GM12878 (cell line): ENCODE measurements around the gene GABBR1. TPM values are rescaled to one million over a fixed set of nuclear protein-coding genes. Genes with fewer than 3 reads are reported as not detected.

Experiments
- ATAC-seq: fragments of 200-7000 bp; cut with Tn5 transposase; 3 replicates; pipeline ENCODE4 v1.9.1; 2020; ENCODE audit warnings: mild to moderate bottlenecking, moderate library complexity
- BruUV-seq: library from RNA; stranded (reverse); fragments of 400-500 nt; replicated peaks from 2 replicates; lab custom pipeline; 2021; lab: Mats Ljungman, UMichigan
- CTCF ChIA-PET: fragments of 300-600 bp; sonication (Branson Sonifier 250); formaldehyde crosslinking; extraction: SDS; loops from one replicate; lab custom pipeline; 2021; ENCODE audit warnings: inconsistent platforms; lab: Yijun Ruan, JAX
- POLR2A ChIA-PET: fragments of 350-600 bp; formaldehyde crosslinking; extraction: SDS; loops from one replicate; lab custom pipeline; 2021; ENCODE audit warnings: inconsistent platforms; lab: Charles Lee
- RAD21 ChIA-PET: fragments of 300-600 bp; sonication (Branson Sonifier 250); formaldehyde crosslinking; loops from one replicate; lab custom pipeline; 2023; ENCODE audit warnings: antibody characterized with exemption; ENCODE audit not compliant: unreplicated experiment; lab: Charles Lee
- SMC1A ChIA-PET: fragments of 300-600 bp; sonication (Branson Sonifier 250); formaldehyde crosslinking; loops from one replicate; lab custom pipeline; 2023; ENCODE audit not compliant: unreplicated experiment, uncharacterized antibody; lab: Charles Lee
- DNase-seq: peaks from one replicate; pipeline ENCODE4 v3.0.0-alpha.2; 2011; ENCODE audit warnings: low read depth, low spot score
- FAIRE-seq: peaks from 3 replicates; lab custom pipeline; 2011; peaks lifted over from hg19 to GRCh38; lab: Jason Lieb, UNC
- H2AFZ ChIP-seq: 2 replicates; pipeline ENCODE4 v1.6.0; 2011; ENCODE audit warnings: low read depth, low read length, control low read depth; ENCODE audit not compliant: control insufficient read depth
- H3K27ac ChIP-seq: 2 replicates; pipeline ENCODE4 v1.5.1; 2011; ENCODE audit warnings: control low read depth; ENCODE audit not compliant: control insufficient read depth, insufficient read depth
- H3K27me3 ChIP-seq, 2 experiments: replicated peaks in 1 of 2; 2 replicates each; pipeline versions ENCODE4 v1.6.0 to v1.6.1; 2011; ENCODE audit warnings: low read length in 1 of 2; ENCODE audit not compliant: control insufficient read depth in 2 of 2, insufficient read depth in 2 of 2
- H3K36me3 ChIP-seq, 2 experiments: 2 replicates each; pipeline ENCODE4 v1.5.1; 2011; ENCODE audit warnings: low read length in 1 of 2; ENCODE audit not compliant: control insufficient read depth in 2 of 2, insufficient read depth in 2 of 2
- H3K4me1 ChIP-seq: 2 replicates; pipeline ENCODE4 v1.6.1; 2011; ENCODE audit warnings: mild to moderate bottlenecking, low read length, moderate library complexity, mixed read lengths; ENCODE audit not compliant: control insufficient read depth, insufficient read depth
- H3K4me2 ChIP-seq: 2 replicates; pipeline ENCODE4 v1.6.0; 2011; ENCODE audit warnings: control low read depth; ENCODE audit not compliant: control insufficient read depth, insufficient read depth
- H3K4me3 ChIP-seq: fragments of 200-600 bp; sonication (generic); 2 replicates; pipeline ENCODE4 v1.5.1; 2016
- H3K79me2 ChIP-seq: 2 replicates; pipeline ENCODE4 v1.6.0; 2011; ENCODE audit warnings: low read length; ENCODE audit not compliant: control insufficient read depth, insufficient read depth
- H3K9ac ChIP-seq: 2 replicates; pipeline ENCODE4 v1.8.0; 2011; ENCODE audit warnings: low read length, control low read depth, mixed read lengths; ENCODE audit not compliant: control insufficient read depth, insufficient read depth
- H3K9me3 ChIP-seq: replicated peaks from 3 replicates; pipeline ENCODE4 v1.5.1; 2011; ENCODE audit warnings: mild to moderate bottlenecking, low read length; ENCODE audit not compliant: control insufficient read depth, insufficient read depth
- H4K20me1 ChIP-seq: 2 replicates; pipeline ENCODE4 v1.6.0; 2011; ENCODE audit not compliant: control insufficient read depth, insufficient read depth
- CBX3 ChIP-seq: fragments of 200-600 bp; sonication (generic); IDR thresholded peaks from 2 replicates; pipeline ENCODE4 v1.6.1; 2016; ENCODE audit warnings: low read depth, borderline replicate concordance
- JUND ChIP-seq: IDR thresholded peaks from 2 replicates; pipeline ENCODE4 v1.6.1; 2012; ENCODE audit warnings: low read depth, mild to moderate bottlenecking, low read length, improper control_type of control experiment, moderate library complexity
- NFIC ChIP-seq: IDR thresholded peaks from 2 replicates; pipeline ENCODE4 v1.6.1; 2012; ENCODE audit warnings: low read depth, mild to moderate bottlenecking, inconsistent platforms, low read length, moderate library complexity
- RFX5 ChIP-seq: IDR thresholded peaks from 2 replicates; pipeline ENCODE4 v1.6.1; 2011; ENCODE audit warnings: low read depth, low read length, improper control_type of control experiment
- YBX1 ChIP-seq: fragments of 450-650 bp; IDR thresholded peaks from 2 replicates; pipeline ENCODE4 v1.6.1; 2016; ENCODE audit warnings: antibody characterized with exemption
- ZNF274 ChIP-seq: IDR thresholded peaks from one replicate; pipeline ENCODE4 v1.8.0; 2011; ENCODE audit not compliant: insufficient read length, insufficient read depth
- WGBS: methylation state at CpG from one replicate; pipeline ENCODE4 v1.1.6; 2016; ENCODE audit warnings: low lambda C conversion rate; ENCODE audit not compliant: insufficient replicate concordance, insufficient coverage; ENCODE audit errors: missing lambda C conversion rate; 5-methylcytosine and 5-hydroxymethylcytosine counted together
- in situ Hi-C: fragments of 300-500 bp; cut with MboI; formaldehyde crosslinking; loops from 9 replicates; pipeline ENCODE4 v1.14.3; 2018; ENCODE audit warnings: mixed read lengths
- intact Hi-C: fragments of 100-400 bp; cut with micrococcal nuclease; formaldehyde crosslinking; loops from one replicate; pipeline ENCODE4 v1.14.2; 2022; ENCODE audit not compliant: unreplicated experiment
- polyA plus RNA-seq, 11 experiments: library from polyadenylated mRNA; depleted of rRNA in 4 of 11; unstranded in 6 of 11; stranded (reverse) in 5 of 11; fragments of >200 nt; fragmentation: Nextera tagmentation in 4 of 11; fragmentation: Illumina TruSeq in 1 of 11; extraction: Ambion mirVana in 4 of 11; extraction: Trizol in 1 of 11; gene quantifications; 1 replicate in 1 of 11; 2 replicates in 10 of 11; pipeline versions ENCODE4 v1.2.1 to v1.2.3, GENCODE V29; 2011 to 2016; ENCODE audit warnings: inconsistent platforms in 2 of 11, missing spikeins in 2 of 11, low read depth in 1 of 11
- total RNA-seq, 4 experiments: library from RNA; depleted of rRNA in 3 of 4; stranded (reverse); fragments of >200 nt in 3 of 4; fragmentation: Illumina TruSeq in 1 of 4; extraction: Trizol in 1 of 4; gene quantifications; 2 replicates each; pipeline versions ENCODE4 v1.2.1 to v1.2.3, GENCODE V29; 2013 to 2021
- TF ChIP-seq, protein P1 (sequence below): IDR thresholded peaks from 2 replicates; pipeline ENCODE4 v1.6.1; 2011; ENCODE audit warnings: low read depth, mild to moderate bottlenecking, low read length, moderate library complexity, borderline replicate concordance; ENCODE audit errors: extremely low read depth

The GABBR1 gene
- total and polyA plus RNA-seq, 10 of the 15 experiments (the other 5 are each of a cell fraction or from before 2014, with no cell fraction given): 0.11 to 5.2 (median 1.0) TPM

DNA sequence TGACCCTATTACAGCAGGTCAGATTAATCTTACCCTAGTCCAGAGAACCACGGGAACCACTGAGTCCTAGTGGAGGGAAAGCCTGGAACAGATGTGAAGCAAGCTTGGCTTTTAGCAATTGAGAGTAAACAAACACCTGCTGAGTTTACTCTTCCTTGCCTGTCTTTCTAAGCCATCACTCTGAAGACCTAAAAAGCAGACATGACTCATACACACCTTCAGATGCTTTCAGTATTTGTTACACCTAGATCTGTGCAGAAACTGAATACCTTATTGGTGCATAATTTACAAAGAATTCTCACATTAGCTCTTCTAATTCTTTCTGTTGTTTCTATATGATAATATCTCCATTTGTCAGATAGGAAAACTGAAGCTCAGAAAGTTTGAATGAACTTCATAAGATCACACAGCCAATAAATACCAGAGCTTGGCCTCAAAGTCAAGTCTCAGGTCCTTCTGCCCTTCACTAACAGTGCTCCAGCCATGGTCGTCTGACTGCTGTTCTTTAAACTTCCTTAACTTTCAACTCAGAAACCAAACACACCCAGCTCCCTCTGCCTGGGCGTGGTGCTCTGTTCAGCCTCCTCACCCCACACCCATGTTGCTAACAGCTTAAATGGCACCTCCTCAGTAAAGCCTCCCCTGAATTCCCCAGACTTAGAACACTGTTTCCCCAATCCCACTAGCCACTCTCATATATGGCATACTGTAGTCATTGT is 8.6 kb upstream of the GABBR1 start:
- BruUV-seq: no TSS peak
- Histone ChIP-seq H4K20me1 (no peaks in the 10 kb centered on the region), H3K27me3 (no peaks in the 10 kb centered on the region), H3K9ac (no peak overlapping the region), H3K79me2 (no peaks in the 10 kb centered on the region), H3K9me3 (no peaks in the 10 kb centered on the region), H3K4me2 (no peak overlapping the region), H3K27ac (no peak overlapping the region), H2AFZ (no peak overlapping the region), H3K4me1 (no peaks in the 10 kb centered on the region), H3K36me3 (no peaks in the 10 kb centered on the region), H3K4me3 (no peak overlapping the region)
- CTCF ChIA-PET: interaction anchor here (1.2 to 6.6 kb wide), 2 partner anchors 11 to 46 kb away, joined by 3 to 97 read pairs; no protein-coding TSS in a partner anchor
- intact Hi-C loops: no loop called here
- no peak for FAIRE-seq
- POLR2A ChIA-PET: interaction anchor here (0.6 to 0.7 kb wide), 2 partner anchors 8 to 280 kb away, joined by 3 read pairs; no protein-coding TSS in a partner anchor
- peak; percentile 41; the same call in 2 of the 3 replicates for ATAC-seq
- TF ChIP-seq JUND (no peak), YBX1 (no peak), ZNF274 (no peak), CBX3 (no peak), NFIC (no peak), RFX5 (no peak)
- TF ChIP-seq, protein P1, sequence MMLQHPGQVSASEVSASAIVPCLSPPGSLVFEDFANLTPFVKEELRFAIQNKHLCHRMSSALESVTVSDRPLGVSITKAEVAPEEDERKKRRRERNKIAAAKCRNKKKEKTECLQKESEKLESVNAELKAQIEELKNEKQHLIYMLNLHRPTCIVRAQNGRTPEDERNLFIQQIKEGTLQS: no peak
- SMC1A ChIA-PET: interaction anchor here (1.2 kb wide), 1 partner anchor 12 kb away, joined by 4 read pairs; no protein-coding TSS in a partner anchor
- RAD21 ChIA-PET: interaction anchor here (0.7 kb wide), 1 partner anchor 8 kb away, joined by 3 read pairs; no protein-coding TSS in a partner anchor
- in situ Hi-C loops: no loop called here
- DNase-seq: no peak
- WGBS: 23% methylated on average over 3 of the region's 3 CpGs
